Measurements from ENCODE around the gene KRT38.
"Not testable (repeated sequence)": the region's sequence is repeated elsewhere in the genome, so short reads cannot be mapped to it uniquely, and the experiment has no call there.

Gene KRT38

DNA sequence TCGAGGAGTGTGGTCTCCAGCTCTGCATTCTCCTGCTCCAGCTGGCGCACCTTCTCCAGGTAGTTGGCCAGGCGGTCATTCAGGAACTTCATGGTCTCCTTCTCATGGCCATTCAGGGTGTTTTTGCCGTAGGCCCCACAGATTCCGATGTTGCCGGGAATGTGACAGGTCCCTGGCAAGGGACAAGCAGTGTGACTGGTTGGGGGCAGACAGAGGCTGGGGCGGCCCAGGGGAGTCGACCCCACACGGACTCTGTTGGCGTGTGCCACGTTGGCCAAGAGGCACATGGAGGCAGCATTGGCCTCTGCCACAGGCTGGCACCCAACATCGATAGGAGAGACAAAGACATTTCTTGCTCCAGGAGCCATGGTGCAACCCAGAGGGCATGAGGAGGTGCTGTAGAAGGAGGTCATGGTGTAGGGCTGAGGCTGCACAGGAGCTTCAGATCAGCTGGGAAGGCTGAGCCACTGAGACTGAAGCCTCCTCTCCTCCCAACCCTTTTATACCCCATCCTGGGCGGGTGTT is 16.6 kb downstream of the KRT38 start, which contains the start of gene KRT37:
Gene KRT37, minus strand, starts transcription at position 475 of the 525 bp plus-strand sequence. Its CDS starts 62 bp downstream, at position 413.
- DNase-seq = no peak
- intact Hi-C loops (cut with DNase I) = no loop called here

GRCh38 chr17:41422586-41422985 is 18.2 kb downstream of the KRT38 start:
- intact Hi-C loops (cut with DNase I); DNase-seq: not testable (repeated sequence)

GRCh38 chr17:41421617-41422016 is 19.2 kb downstream of the KRT38 start:
- intact Hi-C loops (cut with DNase I) = no loop called here
- DNase-seq = no peak

DNA sequence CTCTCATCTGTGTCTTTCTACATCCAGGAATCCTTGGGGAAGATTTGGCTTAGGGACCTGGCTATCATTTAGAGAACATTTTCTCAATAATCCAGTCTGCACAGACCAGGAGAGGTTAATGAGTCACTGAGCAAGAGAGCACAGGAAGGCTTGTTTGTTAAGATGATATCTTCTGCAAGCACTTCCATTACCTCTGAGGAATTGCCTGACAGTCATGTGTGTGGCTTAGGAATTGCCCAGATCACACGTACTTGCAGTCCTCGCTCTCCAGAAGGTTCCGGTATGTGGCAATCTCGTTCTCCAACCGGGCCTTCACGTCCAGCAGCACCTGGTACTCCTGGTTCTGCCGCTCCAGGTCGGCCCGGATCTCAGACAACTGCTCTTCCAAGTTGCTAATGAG is 19.7 kb downstream of the KRT38 start:
- intact Hi-C loops (cut with DNase I) = no loop called here
- no peak for DNase-seq

DNA sequence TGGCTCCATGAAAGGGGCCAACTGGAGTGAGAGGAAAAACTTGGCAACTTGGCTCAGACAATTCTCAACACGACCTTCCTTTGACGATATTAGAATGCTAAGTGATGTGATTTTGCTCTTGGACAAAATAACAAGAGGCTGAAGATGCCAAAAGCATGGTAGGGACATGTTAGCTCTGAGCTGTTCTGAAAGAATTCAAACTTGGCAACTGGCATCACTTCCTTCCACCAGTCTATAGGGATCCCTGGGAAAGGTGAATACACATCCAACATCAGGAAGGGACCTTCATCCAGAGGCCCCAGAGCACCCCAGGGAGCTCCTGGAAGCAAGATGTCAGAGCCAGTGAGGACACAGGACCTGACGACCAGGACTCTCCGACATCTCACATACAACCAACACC is 20.6 kb downstream of the KRT38 start:
- no peak for DNase-seq
- intact Hi-C loops (cut with DNase I) = no loop called here

DNA sequence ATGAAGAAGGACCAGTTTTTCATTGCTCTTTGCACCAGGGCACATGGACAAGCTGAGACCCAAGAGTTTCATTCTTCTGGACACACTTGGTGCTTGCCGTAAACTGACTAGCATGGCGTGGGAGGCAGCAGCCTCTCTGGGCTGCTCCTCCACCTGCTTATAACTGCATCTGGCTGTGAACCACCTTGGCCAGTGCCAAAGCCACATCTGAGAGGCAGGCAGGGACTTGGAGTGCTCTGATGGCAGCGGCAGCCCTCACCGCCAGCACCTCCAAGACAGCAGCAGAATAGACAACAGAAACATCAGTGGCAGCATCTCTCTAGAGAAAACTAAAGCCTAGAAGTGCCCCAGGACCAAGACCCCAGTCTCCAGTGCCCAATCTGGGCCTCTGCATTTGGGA is 21.1 kb downstream of the KRT38 start:
- intact Hi-C loops (cut with DNase I) = no loop called here
- DNase-seq = no peak

DNA sequence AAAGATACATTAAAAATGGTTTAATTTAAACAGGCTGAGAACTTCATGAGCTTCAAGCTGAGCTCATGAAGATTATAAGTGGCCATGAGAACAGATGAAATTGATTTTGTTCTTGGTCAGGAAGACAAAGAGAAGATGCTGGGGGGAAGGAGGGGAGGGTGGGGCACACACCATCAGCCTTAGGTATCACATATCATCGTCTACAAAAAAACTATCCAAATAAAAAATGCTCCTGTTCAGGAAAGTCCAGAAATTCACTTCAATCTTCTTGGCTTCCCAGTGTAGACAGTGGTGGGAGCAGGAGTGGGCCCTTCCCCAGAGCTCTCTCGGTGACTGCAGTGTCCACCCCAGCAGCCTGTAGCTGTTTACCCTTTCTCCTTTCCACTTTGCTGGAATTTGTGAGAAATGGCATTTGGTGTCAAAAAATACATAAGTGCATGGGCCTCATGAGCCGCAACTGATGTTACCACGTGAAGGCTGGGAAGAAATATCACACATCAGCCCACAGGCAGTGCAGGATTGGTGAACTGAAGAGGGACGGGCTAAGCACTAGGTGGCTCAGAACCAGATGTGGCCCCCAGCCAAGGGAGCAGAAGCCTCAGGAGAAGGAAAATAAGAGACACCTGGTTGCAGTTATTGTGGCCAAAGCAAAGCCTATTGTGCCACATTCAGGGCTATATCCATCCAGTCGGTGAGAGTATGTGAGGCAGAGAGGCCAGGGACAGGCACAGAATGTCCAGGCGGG is 22.5 kb downstream of the KRT38 start:
- intact Hi-C loops (cut with DNase I) = no loop called here
- no peak for DNase-seq

DNA sequence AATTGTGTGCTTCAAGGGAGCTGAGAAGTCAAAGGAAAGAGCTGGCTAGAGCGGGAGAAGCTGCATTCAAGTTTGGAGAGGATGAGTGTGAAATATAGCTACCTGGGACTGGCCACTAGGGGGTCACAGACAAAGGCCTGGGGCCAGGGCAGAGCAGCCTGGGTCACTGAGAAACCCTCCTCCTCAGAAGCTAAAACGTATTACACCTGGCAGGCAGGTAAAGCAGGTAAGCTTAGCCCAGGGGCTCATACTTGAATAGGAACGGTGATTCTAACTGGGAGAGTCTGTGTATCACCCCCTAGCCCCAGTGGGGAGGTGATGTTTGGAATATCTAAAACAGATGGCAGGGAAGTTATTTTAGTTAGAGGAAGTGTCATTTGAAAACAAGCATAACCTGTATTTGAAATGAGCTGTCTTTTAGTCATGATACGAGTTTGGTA is 23.2 kb downstream of the KRT38 start:
- no peak for DNase-seq
- intact Hi-C loops (cut with DNase I) = no loop called here

DNA sequence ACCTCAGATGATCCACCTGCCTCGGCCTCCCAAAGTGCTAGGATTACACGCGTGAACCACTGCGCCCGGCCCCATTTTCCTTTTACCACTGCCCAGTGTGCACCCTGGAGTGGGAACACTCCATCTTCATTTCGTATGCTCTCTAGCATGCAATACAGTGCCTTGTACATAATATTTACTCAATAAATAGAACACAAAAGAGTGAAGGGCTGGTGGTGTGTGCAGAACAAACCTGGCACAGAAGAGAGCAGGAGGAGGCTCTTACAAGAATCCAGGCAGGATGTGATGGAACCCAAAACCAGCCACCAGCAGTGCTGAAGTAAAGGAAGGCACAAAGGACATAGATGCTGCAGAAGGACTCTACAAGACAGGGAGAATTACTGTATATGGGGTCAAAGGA is 23.7 kb downstream of the KRT38 start:
- DNase-seq = no peak
- intact Hi-C loops (cut with DNase I) = no loop called here

DNA sequence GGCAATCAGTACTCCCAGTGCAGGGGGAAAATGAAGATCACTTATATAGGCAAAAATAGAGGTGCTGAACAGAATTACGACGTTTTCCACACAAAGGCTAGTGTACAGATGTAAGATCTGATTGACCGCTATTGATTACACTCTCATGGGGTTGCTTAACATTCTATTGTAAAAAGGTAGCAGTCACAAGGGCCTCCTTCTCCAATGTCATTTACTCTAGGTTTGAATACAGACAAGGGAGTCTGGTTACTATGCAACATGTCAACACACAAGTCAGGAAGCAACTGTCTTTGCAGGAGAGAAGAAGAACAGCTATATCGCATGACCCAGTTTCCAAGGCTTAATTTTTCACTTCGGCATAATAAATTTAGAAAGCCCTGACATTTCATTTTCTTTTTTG is 24.3 kb downstream of the KRT38 start:
- no peak for DNase-seq
- intact Hi-C loops (cut with DNase I) = no loop called here

DNA sequence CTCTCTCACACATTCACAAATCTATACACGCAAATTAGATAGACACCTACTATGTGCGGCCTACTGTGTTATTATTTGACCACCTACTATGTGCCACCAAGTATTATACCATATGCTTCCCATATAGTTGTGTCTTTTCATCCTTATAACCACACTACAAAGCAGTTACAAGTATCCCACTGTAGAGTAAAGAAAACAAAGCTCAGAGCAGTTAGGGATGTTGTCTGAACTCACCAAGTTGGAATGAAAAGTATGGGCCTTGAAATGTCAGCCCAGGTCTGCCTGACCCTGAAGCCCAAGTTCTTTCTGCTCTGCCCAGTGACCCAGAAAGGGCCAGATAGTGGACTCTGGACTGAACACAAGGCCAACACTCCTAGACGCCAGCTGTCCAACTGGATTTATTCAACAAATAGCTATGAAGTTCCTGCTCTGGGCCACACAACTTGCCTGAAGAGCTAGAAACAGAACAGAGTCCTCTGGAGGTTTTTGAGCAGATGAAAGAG is 24.9 kb downstream of the KRT38 start:
- DNase-seq = no peak
- intact Hi-C loops (cut with DNase I) = no loop called here

GRCh38 chr17:41415411-41415810 is 25.4 kb downstream of the KRT38 start:
- intact Hi-C loops (cut with DNase I) = no loop called here

GRCh38 chr17:41413982-41414381 is 26.8 kb downstream of the KRT38 start:
- intact Hi-C loops (cut with DNase I) = no loop called here
- DNase-seq = no peak

More at GRCh38 chr17:41415411-41415810, 25.4 kb downstream of the KRT38 start:
- no peak for DNase-seq

DNA sequence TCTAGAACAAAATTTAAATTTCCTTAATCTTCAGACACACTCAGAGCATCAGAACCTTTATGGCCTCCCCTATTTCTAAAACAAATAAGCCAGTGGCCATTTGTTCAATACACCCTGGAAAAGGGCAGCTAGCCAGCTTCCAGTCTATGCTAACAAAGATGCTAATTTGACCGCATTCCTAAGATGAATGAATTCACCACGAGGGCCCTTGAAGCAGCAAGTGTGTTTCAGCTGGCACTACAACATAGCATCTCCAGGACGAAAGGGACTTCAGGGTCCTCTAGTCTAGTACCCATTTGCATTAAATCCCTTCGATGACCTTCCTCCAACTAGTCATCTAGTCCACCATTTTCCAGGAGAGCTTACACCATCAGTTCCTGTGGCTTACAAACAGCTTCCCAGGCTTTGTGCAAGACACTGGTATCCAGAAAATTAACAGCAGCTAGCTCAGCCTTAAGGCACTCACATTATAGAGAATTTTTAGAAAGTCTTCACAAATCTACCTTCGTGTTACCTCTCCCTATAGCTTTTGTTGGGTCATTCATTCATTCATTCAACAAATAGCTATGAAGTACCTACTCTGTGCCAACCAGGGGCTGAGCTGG is 27.3 kb downstream of the KRT38 start:
- no peak for DNase-seq
- intact Hi-C loops (cut with DNase I) = no loop called here

GRCh38 chr17:41411072-41411840 is 29.5 kb downstream of the KRT38 start:
- intact Hi-C loops (cut with DNase I) = no loop called here
- DNase-seq = no peak

GRCh38 chr17:41407226-41407625 is 33.6 kb downstream of the KRT38 start:
- DNase-seq = no peak
- intact Hi-C loops (cut with DNase I) = no loop called here

GRCh38 chr17:41406205-41406604 is 34.6 kb downstream of the KRT38 start:
- DNase-seq = no peak
- intact Hi-C loops (cut with DNase I) = no loop called here

- no peak for DNase-seq
- intact Hi-C loops (cut with DNase I) = no loop called here
These were observed 36.6 kb downstream of the KRT38 start for GRCh38 chr17:41404024-41404671.

DNA sequence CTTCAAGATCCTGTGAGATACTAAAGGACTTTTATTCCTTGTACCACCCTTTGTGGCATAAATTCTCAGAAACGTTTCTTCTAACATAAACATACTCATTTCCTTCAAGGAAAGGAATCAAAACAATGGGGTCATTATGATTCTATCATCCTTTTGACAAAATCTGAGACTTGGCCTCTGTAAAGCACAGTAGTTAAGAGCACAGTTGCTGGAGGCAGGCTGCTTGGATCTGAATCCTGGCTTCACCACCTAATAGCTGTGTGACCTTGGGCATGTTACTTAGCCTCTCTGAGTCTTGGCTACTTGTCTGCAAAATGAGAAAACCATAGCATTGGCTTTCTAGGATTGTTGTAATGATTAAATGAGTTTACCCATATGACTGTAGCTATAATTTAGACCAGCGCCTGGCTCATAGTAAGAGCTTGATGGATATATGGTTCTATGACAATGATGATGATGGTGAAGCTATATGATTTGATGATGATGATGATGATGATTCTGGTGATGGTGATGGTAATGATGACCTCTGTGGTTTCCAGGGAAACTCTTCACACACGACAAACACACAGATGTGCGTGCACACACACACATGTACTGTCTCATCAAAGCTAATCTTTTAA is 37.3 kb downstream of the KRT38 start:
- no peak for DNase-seq
- intact Hi-C loops (cut with DNase I) = no loop called here

- intact Hi-C loops (cut with DNase I) = no loop called here
- DNase-seq = no peak
These were observed 38.6 kb downstream of the KRT38 start for GRCh38 chr17:41402161-41402560.
